H54 (cell line): Measurements from ENCODE around the gene MAPK8IP2.
A peak's percentile ranks its signal among the peaks of the same experiment; 100 is the strongest.
"Not testable (repeated sequence)": the region's sequence is repeated elsewhere in the genome, so short reads cannot be mapped to it uniquely, and the experiment has no call there.

Experiments
- DNase-seq: peaks from one replicate; pipeline ENCODE4 v3.0.0; 2011; ENCODE audit warnings: low spot score, mixed read lengths; ENCODE audit not compliant: insufficient read length
- FAIRE-seq: peaks from 3 replicates; lab custom pipeline; 2011; peaks lifted over from hg19 to GRCh38; lab: Jason Lieb, UNC
- POLR2A ChIP-seq: IDR thresholded peaks from 2 replicates; pipeline ENCODE4 v1.6.1; 2011; ENCODE audit warnings: low read depth, mild to moderate bottlenecking, low read length

Gene MAPK8IP2

GRCh38 chr22:50640857-50641647 lies 40.5 kb downstream of the MAPK8IP2 start:
- DNase-seq (no peak), FAIRE-seq (no peak)
- TF ChIP-seq POLR2A = no peak

- DNase-seq (no peak), FAIRE-seq (no peak)
- no peak for TF ChIP-seq POLR2A
These were observed 41.4 kb downstream of the MAPK8IP2 start for GRCh38 chr22:50641696-50642607.

GRCh38 chr22:50643021-50643820 lies 42.6 kb downstream of the MAPK8IP2 start:
- not testable (repeated sequence) for DNase-seq
- peak; percentile 50 for FAIRE-seq

- DNase-seq = not testable (repeated sequence)
- peak; percentile 36 for FAIRE-seq
These were observed 43.2 kb downstream of the MAPK8IP2 start for GRCh38 chr22:50643821-50644101.

- DNase-seq (no peak), FAIRE-seq (no peak)
- TF ChIP-seq POLR2A = no peak
These were observed 52.7 kb downstream of the MAPK8IP2 start for GRCh38 chr22:50653256-50653655.

- FAIRE-seq, DNase-seq: not testable (repeated sequence)
These were observed 54.1 kb downstream of the MAPK8IP2 start for GRCh38 chr22:50654664-50655063.

- no peak for TF ChIP-seq POLR2A
- FAIRE-seq (no peak), DNase-seq (peak; percentile 63)
These were observed 55.8 kb downstream of the MAPK8IP2 start for GRCh38 chr22:50656122-50657070.

GRCh38 chr22:50657925-50658324 lies 57.3 kb downstream of the MAPK8IP2 start:
- DNase-seq = no peak
- TF ChIP-seq POLR2A = no peak
- no peak for FAIRE-seq

- FAIRE-seq, DNase-seq: not testable (repeated sequence)
These were observed 59.1 kb downstream of the MAPK8IP2 start for GRCh38 chr22:50659711-50660110.

GRCh38 chr22:50660306-50660705 lies 59.7 kb downstream of the MAPK8IP2 start:
- FAIRE-seq (no peak), DNase-seq (no peak)

More at GRCh38 chr22:50660306-50660705, 59.7 kb downstream of the MAPK8IP2 start:
- TF ChIP-seq POLR2A = no peak
